Measurements from ENCODE around the gene FBXW11.

The FBXW11 gene

DNA sequence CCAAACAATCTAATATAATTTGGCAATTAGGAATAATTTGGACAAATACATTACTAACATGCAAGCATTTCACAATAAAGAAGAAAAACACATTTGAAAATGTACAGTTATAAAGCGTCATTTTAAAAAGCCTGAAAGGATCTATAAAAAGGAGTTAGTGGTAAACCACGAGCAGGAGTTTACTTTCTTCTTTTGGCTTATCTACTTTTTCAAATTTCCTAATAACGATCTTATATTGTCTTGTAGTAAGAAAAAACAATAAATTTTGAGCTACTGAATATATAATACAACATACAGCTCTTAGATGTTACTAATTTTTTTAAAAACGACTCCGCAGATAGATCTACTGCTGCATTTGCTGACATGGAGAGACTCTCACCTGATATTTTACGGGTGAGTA lies 141.0 kb downstream of the FBXW11 start:
- no peak overlapping the region for H3K4me3 ChIP-seq (ENCODE audit: low read depth, low read length)
- TF ChIP-seq, protein P1, sequence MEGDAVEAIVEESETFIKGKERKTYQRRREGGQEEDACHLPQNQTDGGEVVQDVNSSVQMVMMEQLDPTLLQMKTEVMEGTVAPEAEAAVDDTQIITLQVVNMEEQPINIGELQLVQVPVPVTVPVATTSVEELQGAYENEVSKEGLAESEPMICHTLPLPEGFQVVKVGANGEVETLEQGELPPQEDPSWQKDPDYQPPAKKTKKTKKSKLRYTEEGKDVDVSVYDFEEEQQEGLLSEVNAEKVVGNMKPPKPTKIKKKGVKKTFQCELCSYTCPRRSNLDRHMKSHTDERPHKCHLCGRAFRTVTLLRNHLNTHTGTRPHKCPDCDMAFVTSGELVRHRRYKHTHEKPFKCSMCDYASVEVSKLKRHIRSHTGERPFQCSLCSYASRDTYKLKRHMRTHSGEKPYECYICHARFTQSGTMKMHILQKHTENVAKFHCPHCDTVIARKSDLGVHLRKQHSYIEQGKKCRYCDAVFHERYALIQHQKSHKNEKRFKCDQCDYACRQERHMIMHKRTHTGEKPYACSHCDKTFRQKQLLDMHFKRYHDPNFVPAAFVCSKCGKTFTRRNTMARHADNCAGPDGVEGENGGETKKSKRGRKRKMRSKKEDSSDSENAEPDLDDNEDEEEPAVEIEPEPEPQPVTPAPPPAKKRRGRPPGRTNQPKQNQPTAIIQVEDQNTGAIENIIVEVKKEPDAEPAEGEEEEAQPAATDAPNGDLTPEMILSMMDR (IDR thresholded peaks at IDR 0.05; ENCODE audit: low read depth, low read length) = no peak

DNA sequence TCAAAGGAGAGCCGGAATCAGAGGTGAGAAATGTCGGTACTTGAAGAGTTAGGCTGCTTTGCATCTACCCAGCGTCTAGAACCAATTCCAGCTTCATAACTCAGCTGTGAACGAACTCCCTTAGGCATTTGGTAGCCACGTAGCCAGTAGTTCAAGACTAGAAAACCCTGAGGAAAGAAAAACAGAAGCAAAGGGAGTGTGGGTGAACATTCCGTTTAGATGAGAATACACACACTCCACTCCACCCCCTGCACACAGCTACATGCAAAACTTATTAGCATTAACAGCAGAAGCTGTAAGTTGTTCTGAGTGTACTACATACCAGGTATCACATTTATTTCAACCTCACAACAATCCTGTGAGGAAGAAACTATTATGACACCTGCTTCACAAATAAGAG lies 142.5 kb downstream of the FBXW11 start:
- TF ChIP-seq, protein P1 (IDR thresholded peaks at IDR 0.05; ENCODE audit: low read depth, low read length) = no peak
- no peak overlapping the region for H3K4me3 ChIP-seq (ENCODE audit: low read depth, low read length)

- H3K4me3 ChIP-seq (ENCODE audit: low read depth, low read length) = no peak overlapping the region
- TF ChIP-seq, protein P1 (IDR thresholded peaks at IDR 0.05; ENCODE audit: low read depth, low read length) = no peak
These were observed 143.8 kb downstream of the FBXW11 start for GRCh38 chr5:171862624-171863023.

GRCh38 chr5:171861381-171861780 lies 145.1 kb downstream of the FBXW11 start:
- no peak overlapping the region for H3K4me3 ChIP-seq (ENCODE audit: low read depth, low read length)
- TF ChIP-seq, protein P1 (IDR thresholded peaks at IDR 0.05; ENCODE audit: low read depth, low read length) = no peak

- TF ChIP-seq, protein P1 (IDR thresholded peaks at IDR 0.05; ENCODE audit: low read depth, low read length) = peak; percentile 28
These were observed 148.1 kb downstream of the FBXW11 start for GRCh38 chr5:171858303-171858702.

DNA sequence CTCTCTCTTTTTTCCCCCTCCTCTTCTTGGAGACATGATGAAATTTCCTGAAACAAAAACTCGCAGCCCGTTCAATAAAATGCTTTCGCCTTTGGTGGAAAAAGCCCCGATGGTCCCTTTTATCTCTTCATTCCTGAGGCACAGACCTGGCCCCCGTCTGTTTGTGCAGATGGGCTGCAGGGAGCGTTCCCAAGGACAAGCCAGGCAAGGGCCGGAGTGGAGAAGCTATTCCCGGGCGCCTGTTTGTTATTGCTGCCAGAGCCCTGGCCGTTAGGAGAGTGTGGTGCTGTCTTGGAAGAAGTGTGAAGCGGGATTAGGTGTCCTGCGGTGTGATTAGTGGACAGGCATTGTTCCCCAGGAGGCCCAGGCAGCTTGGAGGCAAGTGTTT lies 149.0 kb downstream of the FBXW11 start:
- TF ChIP-seq, protein P1 (IDR thresholded peaks at IDR 0.05; ENCODE audit: low read depth, low read length) = no peak
- H3K4me3 ChIP-seq (ENCODE audit: low read depth, low read length) = no peak overlapping the region

More at GRCh38 chr5:171858303-171858702, 148.1 kb downstream of the FBXW11 start:
- H3K4me3 ChIP-seq (ENCODE audit: low read depth, low read length) = no peak overlapping the region

GRCh38 chr5:171855798-171856763 lies 150.4 kb downstream of the FBXW11 start:
- TF ChIP-seq, protein P1 (IDR thresholded peaks at IDR 0.05; ENCODE audit: low read depth, low read length) = no peak
- no peak overlapping the region for H3K4me3 ChIP-seq (ENCODE audit: low read depth, low read length)
